HCT116 (cell line): ENCODE data around the gene FFAR1.
"Not testable (repeated sequence)": the region's sequence is repeated elsewhere in the genome, so short reads cannot be mapped to it uniquely, and the experiment has no call there.

Experiments
- ATF3 ChIP-seq: IDR thresholded peaks from 2 replicates; pipeline ENCODE4 v1.6.1; 2012
- CBX3 ChIP-seq: IDR thresholded peaks from 2 replicates; pipeline ENCODE4 v1.6.1; 2012; ENCODE audit warnings: low read depth
- CEBPB ChIP-seq: IDR thresholded peaks from 2 replicates; pipeline ENCODE4 v1.6.1; 2012; ENCODE audit warnings: low read depth
- CTCF ChIP-seq, 3 experiments: fragments of 200-600 bp in 1 of 3; sonication (generic) in 1 of 3; IDR thresholded peaks in 2 of 3; conservative IDR thresholded peaks in 1 of 3; 2 replicates each; pipeline ENCODE4 v1.5.1; 2012 to 2017; ENCODE audit warnings: low read depth in 2 of 3, low read length in 2 of 3, antibody characterized with exemption in 1 of 3, borderline replicate concordance in 1 of 3, control low read depth in 1 of 3, mild to moderate bottlenecking in 1 of 3, mixed read lengths in 1 of 3, mixed run types in 1 of 3, moderate library complexity in 1 of 3; ENCODE audit not compliant: insufficient read depth in 1 of 3
- EGR1 ChIP-seq: IDR thresholded peaks from 2 replicates; pipeline ENCODE4 v1.6.1; 2012; ENCODE audit warnings: low read depth
- MAX ChIP-seq: IDR thresholded peaks from 2 replicates; pipeline ENCODE4 v1.6.1; 2012
- POLR2A ChIP-seq: IDR thresholded peaks from 2 replicates; pipeline ENCODE4 v1.7.0; 2011; ENCODE audit warnings: borderline replicate concordance; ENCODE audit not compliant: insufficient read depth, insufficient read length; ENCODE audit errors: extremely low read depth
- POLR2AphosphoS5 ChIP-seq: IDR thresholded peaks from 2 replicates; pipeline ENCODE4 v1.6.1; 2011; ENCODE audit warnings: mild to moderate bottlenecking, low read depth, low read length, moderate library complexity
- RAD21 ChIP-seq: IDR thresholded peaks from 2 replicates; pipeline ENCODE4 v1.6.1; 2012; ENCODE audit warnings: low read depth, mild to moderate bottlenecking
- REST ChIP-seq: IDR thresholded peaks from 2 replicates; pipeline ENCODE4 v1.6.1; 2012; ENCODE audit warnings: low read depth
- SIN3A ChIP-seq: IDR thresholded peaks from 2 replicates; pipeline ENCODE4 v1.6.1; 2012; ENCODE audit warnings: low read depth
- TCF7L2 ChIP-seq: IDR thresholded peaks from 2 replicates; pipeline ENCODE4 v1.7.0; 2011; ENCODE audit warnings: borderline replicate concordance, inconsistent platforms; ENCODE audit not compliant: insufficient read depth, insufficient read length; ENCODE audit errors: extremely low read depth
- ZBTB33 ChIP-seq: IDR thresholded peaks from 2 replicates; pipeline ENCODE4 v1.6.1; 2011; ENCODE audit warnings: mild to moderate bottlenecking, low read length, moderate library complexity; ENCODE audit not compliant: insufficient replicate concordance; ENCODE audit errors: extremely low read depth
- ZNF274 ChIP-seq: fragments of 200-500 bp; sonication (Bioruptor generic); IDR thresholded peaks from 2 replicates; pipeline ENCODE4 v1.6.1; 2014; ENCODE audit warnings: mild to moderate bottlenecking, low read depth, low read length, inconsistent platforms

GRCh38 chr19:35359395-35359794 is 11.7 kb downstream of the FFAR1 start:
- TF ChIP-seq POLR2A; CTCF (IDR thresholded peaks at IDR 0.05 in 2 of 3, conservative IDR thresholded peaks at IDR 0.05 in 1 of 3; ENCODE audit: borderline replicate concordance in 1 of 3, insufficient read depth in 1 of 3, low read depth in 2 of 3, low read length in 2 of 3); ZNF274; EGR1; RAD21; SIN3A; CBX3; REST; POLR2AphosphoS5; CEBPB; ATF3; ZBTB33; MAX; TCF7L2: not testable (repeated sequence)
